A549 (cell line): Measurements from ENCODE around the gene ZNF33B.

Experiments
- CHD4 ChIP-seq: fragments of 200-600 bp; sonication (generic); IDR thresholded peaks from 2 replicates; pipeline ENCODE4 v1.6.1; 2016; ENCODE audit warnings: antibody characterized with exemption, mild to moderate bottlenecking, borderline replicate concordance
- CTCF ChIP-seq: fragments of >200 bp; sonication (Bioruptor Twin); formaldehyde crosslinking; IDR thresholded peaks from 3 replicates; pipeline ENCODE4 v1.5.1; 2016
- EP300 ChIP-seq, 2 experiments: fragments of >200 bp; sonication (Bioruptor Twin); formaldehyde crosslinking; IDR thresholded peaks; 2 replicates in 1 of 2; 3 replicates in 1 of 2; pipeline ENCODE4 v1.6.1; 2016 to 2017
- MAFK ChIP-seq: fragments of 450-650 bp; IDR thresholded peaks from 2 replicates; pipeline ENCODE4 v1.6.1; 2014; ENCODE audit not compliant: partially characterized antibody
- POLR2A ChIP-seq: IDR thresholded peaks from 2 replicates; pipeline ENCODE4 v1.6.1; 2012; ENCODE audit warnings: mild to moderate bottlenecking, low read length
- RAD21 ChIP-seq, 2 experiments: fragments of >200 bp in 1 of 2; sonication (Bioruptor Twin) in 1 of 2; formaldehyde crosslinking in 1 of 2; IDR thresholded peaks in 1 of 2; conservative IDR thresholded peaks in 1 of 2; 2 replicates in 1 of 2; 3 replicates in 1 of 2; pipeline ENCODE4 v1.6.1; 2012 to 2018; ENCODE audit warnings: inconsistent platforms in 1 of 2
- RCOR1 ChIP-seq: fragments of 150-350 bp; IDR thresholded peaks from 2 replicates; pipeline ENCODE4 v1.6.1; 2014; ENCODE audit warnings: antibody characterized with exemption, low read length, low read depth
- USF2 ChIP-seq: fragments of 450-650 bp; IDR thresholded peaks from 2 replicates; pipeline ENCODE4 v1.6.1; 2014; ENCODE audit warnings: antibody characterized with exemption

GRCh38 chr10:42637648-42638054, 719 bp downstream of the ZNF33B start:
- TF ChIP-seq CTCF = no peak
- no peak for TF ChIP-seq EP300 (IDR thresholded peaks at IDR 0.05)
- no peak for TF ChIP-seq USF2
- no peak for TF ChIP-seq POLR2A
- no peak for TF ChIP-seq RAD21 (conservative IDR thresholded peaks at IDR 0.05 in 1 of 2, IDR thresholded peaks at IDR 0.05 in 1 of 2)
- no peak for TF ChIP-seq RCOR1
- TF ChIP-seq CHD4 = no peak
- no peak for TF ChIP-seq MAFK
